Endometrium (tissue), 2 donors: Measurements from ENCODE around the gene CYP2E1.
"Not testable (repeated sequence)": the region's sequence is repeated elsewhere in the genome, so short reads cannot be mapped to it uniquely, and the experiment has no call there.

Experiments
- FAIRE-seq: peaks from 2 replicates; lab custom pipeline; 2012; peaks lifted over from hg19 to GRCh38; lab: Jason Lieb, UNC
- donor health status: control.
- donor health status: control.

The CYP2E1 gene

DNA sequence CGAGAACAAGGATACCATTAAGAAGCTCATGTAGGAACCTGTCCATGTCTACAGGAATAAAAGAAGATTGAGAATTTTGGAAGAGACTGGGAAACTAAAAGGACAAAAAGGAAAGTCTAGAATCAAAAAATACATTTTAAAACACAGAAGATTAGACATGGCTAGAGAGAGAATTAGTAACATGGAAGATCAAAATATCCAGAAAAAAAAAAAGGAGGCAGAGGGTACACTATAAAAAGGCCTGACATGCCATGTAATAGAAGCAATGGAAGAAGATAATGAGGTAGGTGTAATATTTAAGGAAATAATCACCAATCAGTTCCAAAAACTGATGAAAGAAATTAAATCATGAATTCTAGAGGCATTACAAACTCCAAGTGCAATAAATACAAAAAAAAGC is 46.3 kb downstream of the CYP2E1 start:
- not testable (repeated sequence) for FAIRE-seq

DNA sequence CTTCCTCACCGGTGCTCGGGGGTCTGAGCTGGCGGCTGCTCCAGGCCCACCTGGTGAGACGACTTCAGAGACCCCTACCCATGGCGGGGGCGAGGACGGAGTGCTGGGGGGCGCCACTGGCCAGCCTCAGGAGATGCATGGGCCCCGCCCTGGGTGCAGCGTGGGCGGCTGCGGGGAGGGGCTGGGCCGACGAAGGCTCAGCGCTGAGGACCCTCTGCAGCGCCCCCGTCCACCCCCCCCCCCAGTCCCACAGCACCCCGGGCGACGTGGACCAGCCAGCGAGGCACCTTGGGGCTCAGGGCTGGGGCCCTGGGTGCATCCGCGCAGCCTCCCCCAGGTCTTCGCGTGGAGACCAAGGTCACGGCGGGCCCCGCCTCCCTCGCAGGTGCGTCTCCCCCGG is 49.9 kb downstream of the CYP2E1 start:
- FAIRE-seq, result not testable (repeated sequence)
